ENCODE results near the gene COX8C.

DNA sequence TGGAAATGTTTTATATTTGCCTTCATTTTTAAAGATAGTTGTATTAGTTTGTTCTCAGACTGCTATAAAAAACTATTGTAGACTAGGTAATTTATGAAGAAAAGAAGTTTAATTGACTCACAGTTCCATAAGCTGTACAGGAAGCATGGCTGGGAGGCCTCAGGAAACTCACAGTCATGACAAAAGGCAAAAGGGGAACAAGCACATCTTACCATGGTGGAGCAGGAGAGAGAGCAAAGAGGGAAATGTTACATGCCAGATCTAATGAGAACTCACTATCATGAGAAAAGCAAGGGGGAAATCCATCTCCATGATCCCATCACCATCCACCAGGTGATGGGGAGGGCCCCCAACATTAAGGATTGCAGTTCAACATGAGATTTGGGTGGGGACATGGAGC is 48.2 kb downstream of the COX8C start:
- no peak for TF ChIP-seq ZNF224 (CRISPR knock-in tag; IDR thresholded peaks at IDR 0.05)
- TF ChIP-seq GTF2F1 (IDR thresholded peaks at IDR 0.05; ENCODE audit: low read depth, low read length) = no peak
- TF ChIP-seq, protein P1, sequence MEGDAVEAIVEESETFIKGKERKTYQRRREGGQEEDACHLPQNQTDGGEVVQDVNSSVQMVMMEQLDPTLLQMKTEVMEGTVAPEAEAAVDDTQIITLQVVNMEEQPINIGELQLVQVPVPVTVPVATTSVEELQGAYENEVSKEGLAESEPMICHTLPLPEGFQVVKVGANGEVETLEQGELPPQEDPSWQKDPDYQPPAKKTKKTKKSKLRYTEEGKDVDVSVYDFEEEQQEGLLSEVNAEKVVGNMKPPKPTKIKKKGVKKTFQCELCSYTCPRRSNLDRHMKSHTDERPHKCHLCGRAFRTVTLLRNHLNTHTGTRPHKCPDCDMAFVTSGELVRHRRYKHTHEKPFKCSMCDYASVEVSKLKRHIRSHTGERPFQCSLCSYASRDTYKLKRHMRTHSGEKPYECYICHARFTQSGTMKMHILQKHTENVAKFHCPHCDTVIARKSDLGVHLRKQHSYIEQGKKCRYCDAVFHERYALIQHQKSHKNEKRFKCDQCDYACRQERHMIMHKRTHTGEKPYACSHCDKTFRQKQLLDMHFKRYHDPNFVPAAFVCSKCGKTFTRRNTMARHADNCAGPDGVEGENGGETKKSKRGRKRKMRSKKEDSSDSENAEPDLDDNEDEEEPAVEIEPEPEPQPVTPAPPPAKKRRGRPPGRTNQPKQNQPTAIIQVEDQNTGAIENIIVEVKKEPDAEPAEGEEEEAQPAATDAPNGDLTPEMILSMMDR (IDR thresholded peaks at IDR 0.05 in 2 of 3, conservative IDR thresholded peaks at IDR 0.05 in 1 of 3; ENCODE audit: insufficient read depth in 2 of 3, low read depth in 1 of 3, low read length in 3 of 3) = no peak
- no peak for TF ChIP-seq ARNT (IDR thresholded peaks at IDR 0.05)
- TF ChIP-seq NR2C1 (IDR thresholded peaks at IDR 0.05) = no peak
- TF ChIP-seq NR2C1 (tag; IDR thresholded peaks at IDR 0.05) = no peak
- TF ChIP-seq ZNF583 (CRISPR knock-in tag; IDR thresholded peaks at IDR 0.05) = no peak
- TF ChIP-seq ZNF695 (CRISPR knock-in tag; IDR thresholded peaks at IDR 0.05) = no peak
- TF ChIP-seq HMGN3 (IDR thresholded peaks at IDR 0.05; ENCODE audit: borderline replicate concordance, extremely low read depth, insufficient read length, low read depth, low read length) = no peak
- TF ChIP-seq MYC (IDR thresholded peaks at IDR 0.05; ENCODE audit: low read depth, low read length) = no peak
- no peak for TF ChIP-seq MYC (CRISPR knock-in tag; IDR thresholded peaks at IDR 0.05; ENCODE audit: borderline replicate concordance, low read depth)
- no peak for TF ChIP-seq ZNF282 (CRISPR knock-in tag; IDR thresholded peaks at IDR 0.05)
- no peak for TF ChIP-seq ZNF212 (CRISPR knock-in tag; IDR thresholded peaks at IDR 0.05)
- TF ChIP-seq, protein P2, sequence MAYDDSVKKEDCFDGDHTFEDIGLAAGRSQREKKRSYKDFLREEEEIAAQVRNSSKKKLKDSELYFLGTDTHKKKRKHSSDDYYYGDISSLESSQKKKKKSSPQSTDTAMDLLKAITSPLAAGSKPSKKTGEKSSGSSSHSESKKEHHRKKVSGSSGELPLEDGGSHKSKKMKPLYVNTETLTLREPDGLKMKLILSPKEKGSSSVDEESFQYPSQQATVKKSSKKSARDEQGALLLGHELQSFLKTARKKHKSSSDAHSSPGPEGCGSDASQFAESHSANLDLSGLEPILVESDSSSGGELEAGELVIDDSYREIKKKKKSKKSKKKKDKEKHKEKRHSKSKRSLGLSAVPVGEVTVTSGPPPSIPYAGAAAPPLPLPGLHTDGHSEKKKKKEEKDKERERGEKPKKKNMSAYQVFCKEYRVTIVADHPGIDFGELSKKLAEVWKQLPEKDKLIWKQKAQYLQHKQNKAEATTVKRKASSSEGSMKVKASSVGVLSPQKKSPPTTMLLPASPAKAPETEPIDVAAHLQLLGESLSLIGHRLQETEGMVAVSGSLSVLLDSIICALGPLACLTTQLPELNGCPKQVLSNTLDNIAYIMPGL (CRISPR knock-in tag; IDR thresholded peaks at IDR 0.05) = no peak
